ENCODE results near the gene S100A2. TPM values are rescaled to one million over a fixed set of nuclear protein-coding genes. Genes with fewer than 3 reads are reported as not detected.
"Not testable (repeated sequence)": the region's sequence is repeated elsewhere in the genome, so short reads cannot be mapped to it uniquely, and the experiment has no call there.

Gene S100A2
- total RNA-seq, 1 experiment from 2014 or later = 5.3 TPM

DNA sequence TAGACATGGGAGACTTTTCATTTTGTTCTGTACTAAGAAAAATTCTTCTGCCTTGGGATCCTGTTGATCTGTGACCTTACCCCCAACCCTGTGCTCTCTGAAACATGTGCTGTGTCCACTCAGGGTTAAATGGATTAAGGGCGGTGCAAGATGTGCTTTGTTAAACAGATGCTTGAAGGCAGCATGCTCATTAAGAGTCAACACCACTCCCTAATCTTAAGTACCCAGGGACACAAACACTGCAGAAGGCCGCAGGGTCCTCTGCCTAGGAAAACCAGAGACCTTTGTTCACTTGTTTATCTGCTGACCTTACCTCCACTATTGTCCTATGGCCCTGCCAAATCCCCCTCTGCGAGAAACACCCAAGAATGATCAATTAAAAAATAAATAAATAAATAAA lies 17.9 kb upstream of the S100A2 start:
- not testable (repeated sequence) for H3K4me1 ChIP-seq (replicated peaks); H3K27ac ChIP-seq; DNase-seq (ENCODE audit: low read depth in 1 of 2, low spot score in 2 of 2); H3K27me3 ChIP-seq (replicated peaks); H3K36me3 ChIP-seq; H3K4me3 ChIP-seq; H3K9me3 ChIP-seq (replicated peaks)

DNA sequence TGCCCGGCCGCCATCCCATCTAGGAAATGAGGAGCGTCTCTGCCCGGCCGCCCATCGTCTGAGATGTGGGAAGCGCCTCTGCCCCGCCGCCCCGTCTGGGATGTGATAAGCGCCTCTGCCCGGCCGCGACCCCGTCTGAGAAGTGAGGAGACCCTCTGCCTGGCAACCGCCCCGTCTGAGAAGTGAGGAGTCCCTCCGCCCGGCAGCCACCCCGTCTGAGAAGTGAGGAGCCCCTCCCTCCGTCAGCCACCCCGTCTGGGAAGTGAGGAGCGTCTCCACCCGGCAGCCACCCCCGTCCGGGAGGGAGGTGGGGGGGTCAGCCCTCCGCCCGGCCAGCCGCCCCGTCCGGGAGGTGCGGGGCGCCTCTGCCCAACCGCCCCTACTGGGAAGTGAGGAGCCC lies 17.2 kb upstream of the S100A2 start:
- H3K4me3 ChIP-seq; H3K27me3 ChIP-seq (replicated peaks); H3K9me3 ChIP-seq (replicated peaks): not testable (repeated sequence)

DNA sequence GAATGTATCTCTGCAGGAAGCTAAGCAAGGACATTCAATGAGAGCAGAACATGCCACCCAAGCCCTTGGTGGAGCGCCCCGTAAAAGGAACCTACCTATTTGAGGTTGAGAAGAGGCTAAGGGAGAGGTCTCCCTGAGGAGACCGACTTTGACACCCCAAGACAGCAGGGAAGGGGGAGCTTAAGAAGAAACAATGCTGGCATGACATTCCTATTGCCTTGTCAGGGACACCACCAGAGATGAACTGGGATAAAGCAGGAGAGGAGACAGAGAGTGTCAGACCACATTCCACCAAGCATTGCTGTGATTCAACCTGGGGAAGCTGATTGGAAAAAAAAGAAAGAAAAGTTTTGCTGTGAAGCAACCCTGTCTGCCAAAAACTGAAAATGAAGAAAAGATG lies 13.3 kb upstream of the S100A2 start:
- H3K9me3 ChIP-seq (replicated peaks) = no peaks in the 10 kb centered on the region
- H3K36me3 ChIP-seq = no peaks in the 10 kb centered on the region
- no peaks in the 10 kb centered on the region for H3K27me3 ChIP-seq (replicated peaks)
- no peak overlapping the region for H3K4me3 ChIP-seq
- peaks cover 20% of the 10 kb centered on the region for H3K4me1 ChIP-seq (replicated peaks)
- peak overlapping the region; percentile 2; the same call in 1 of the 2 replicates for H3K27ac ChIP-seq
- DNase-seq (ENCODE audit: low read depth in 1 of 2, low spot score in 2 of 2) = no peak

More for the DNA sequence above, 17.2 kb upstream of the S100A2 start:
- not testable (repeated sequence) for H3K36me3 ChIP-seq; DNase-seq (ENCODE audit: low read depth in 1 of 2, low spot score in 2 of 2); H3K27ac ChIP-seq
- H3K4me1 ChIP-seq (replicated peaks) = peaks cover 14% of the 10 kb centered on the region

DNA sequence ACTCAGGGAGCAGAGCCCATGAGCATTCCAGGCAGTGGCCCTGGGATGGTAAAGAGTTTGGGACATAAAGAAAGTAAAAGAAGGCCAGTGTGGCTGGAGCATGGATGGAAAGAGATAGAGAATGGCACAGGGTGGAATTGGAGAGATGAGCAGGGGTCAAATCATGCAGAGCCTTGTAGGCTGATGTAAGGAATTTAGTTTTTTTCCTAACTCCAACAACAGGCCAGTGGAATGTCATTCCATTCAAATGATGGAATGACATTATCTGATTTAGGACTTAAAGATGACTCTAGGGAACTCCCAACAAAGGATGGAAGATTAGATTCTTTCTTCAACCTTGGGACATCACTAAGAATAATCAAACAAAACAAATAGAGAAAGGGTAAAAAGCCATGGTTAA lies 12.8 kb upstream of the S100A2 start:
- DNase-seq (ENCODE audit: low read depth in 1 of 2, low spot score in 2 of 2) = peak in 1 of 2 experiments; percentile 29
- no peaks in the 10 kb centered on the region for H3K9me3 ChIP-seq (replicated peaks)
- no peak overlapping the region for H3K4me3 ChIP-seq
- no peaks in the 10 kb centered on the region for H3K36me3 ChIP-seq
- H3K27ac ChIP-seq = peak overlapping the region; percentile 31; the same call in 1 of the 2 replicates
- no peaks in the 10 kb centered on the region for H3K27me3 ChIP-seq (replicated peaks)
- peaks cover 20% of the 10 kb centered on the region for H3K4me1 ChIP-seq (replicated peaks)

DNA sequence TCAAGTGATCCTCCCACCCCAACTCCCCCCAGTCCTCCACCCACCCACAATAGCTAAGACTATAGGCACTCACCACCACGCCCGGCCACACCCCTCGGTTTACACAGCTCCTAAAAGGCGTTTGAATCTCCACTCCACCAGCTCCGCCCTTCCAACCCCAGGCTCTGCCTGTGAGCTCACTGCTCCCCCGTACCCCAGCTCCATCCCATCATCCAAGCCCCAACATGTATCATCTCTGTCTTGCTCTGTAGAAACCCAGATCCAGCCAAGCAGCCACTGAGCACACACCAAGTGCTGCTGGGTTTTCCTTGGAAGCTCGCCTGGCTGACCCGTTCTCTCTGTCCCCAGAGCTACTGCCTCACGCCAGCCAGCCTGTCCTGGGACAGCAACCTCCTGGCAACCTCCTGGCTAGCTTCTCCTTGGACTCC lies 12.0 kb upstream of the S100A2 start:
- Histone ChIP-seq H3K36me3 (no peaks in the 10 kb centered on the region), H3K4me1 (replicated peaks) (peaks cover 22% of the 10 kb centered on the region), H3K27ac (no peak overlapping the region), H3K4me3 (no peak overlapping the region), H3K9me3 (replicated peaks) (no peaks in the 10 kb centered on the region), H3K27me3 (replicated peaks) (no peaks in the 10 kb centered on the region)
- DNase-seq (ENCODE audit: low read depth in 1 of 2, low spot score in 2 of 2) = no peak

DNA sequence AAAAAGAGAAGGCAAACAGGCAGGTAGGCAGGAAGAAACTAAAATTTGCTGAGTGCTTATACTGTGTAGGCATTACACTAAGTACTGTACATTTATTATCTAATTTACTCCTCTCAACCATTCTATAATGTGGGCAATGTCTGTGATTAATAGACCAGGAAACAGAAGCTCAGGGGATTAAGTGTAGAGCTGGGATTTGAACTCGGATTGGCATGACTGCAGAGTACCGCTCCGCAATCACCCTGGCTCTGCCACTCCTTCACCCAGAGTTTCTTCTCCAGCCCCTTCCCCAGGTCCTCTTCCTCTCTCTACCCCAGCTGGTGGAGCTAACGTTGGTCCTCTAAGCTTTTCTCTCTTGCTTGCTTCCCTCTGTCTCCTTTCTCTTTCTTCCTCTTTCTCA lies 11.5 kb upstream of the S100A2 start:
- H3K9me3 ChIP-seq (replicated peaks) = no peaks in the 10 kb centered on the region
- no peak overlapping the region for H3K4me3 ChIP-seq
- peaks cover 23% of the 10 kb centered on the region for H3K4me1 ChIP-seq (replicated peaks)
- no peaks in the 10 kb centered on the region for H3K36me3 ChIP-seq
- no peaks in the 10 kb centered on the region for H3K27me3 ChIP-seq (replicated peaks)
- no peak overlapping the region for H3K27ac ChIP-seq
- DNase-seq (ENCODE audit: low read depth in 1 of 2, low spot score in 2 of 2) = no peak

DNA sequence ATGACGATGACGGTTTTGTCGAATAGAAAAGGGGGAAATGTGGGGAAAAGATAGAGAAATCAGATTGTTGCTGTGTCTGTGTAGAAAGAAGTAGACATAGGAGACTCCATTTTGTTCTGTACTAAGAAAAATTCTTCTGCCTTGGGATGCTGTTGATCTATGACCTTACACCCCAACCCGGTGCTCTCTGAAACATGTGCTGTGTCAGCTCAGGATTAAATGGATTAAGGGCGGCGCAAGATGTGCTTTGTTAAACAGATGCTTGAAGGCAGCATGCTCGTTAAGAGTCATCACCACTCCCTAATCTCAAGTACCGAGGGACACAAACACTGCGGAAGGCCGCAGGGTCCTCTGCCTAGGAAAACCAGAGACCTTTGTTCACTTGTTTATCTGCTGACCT lies 9.9 kb upstream of the S100A2 start:
- H3K27me3 ChIP-seq (replicated peaks); H3K27ac ChIP-seq; H3K4me3 ChIP-seq; H3K9me3 ChIP-seq (replicated peaks); DNase-seq (ENCODE audit: low read depth in 1 of 2, low spot score in 2 of 2); H3K36me3 ChIP-seq: not testable (repeated sequence)
- H3K4me1 ChIP-seq (replicated peaks) = peaks cover 23% of the 10 kb centered on the region

DNA sequence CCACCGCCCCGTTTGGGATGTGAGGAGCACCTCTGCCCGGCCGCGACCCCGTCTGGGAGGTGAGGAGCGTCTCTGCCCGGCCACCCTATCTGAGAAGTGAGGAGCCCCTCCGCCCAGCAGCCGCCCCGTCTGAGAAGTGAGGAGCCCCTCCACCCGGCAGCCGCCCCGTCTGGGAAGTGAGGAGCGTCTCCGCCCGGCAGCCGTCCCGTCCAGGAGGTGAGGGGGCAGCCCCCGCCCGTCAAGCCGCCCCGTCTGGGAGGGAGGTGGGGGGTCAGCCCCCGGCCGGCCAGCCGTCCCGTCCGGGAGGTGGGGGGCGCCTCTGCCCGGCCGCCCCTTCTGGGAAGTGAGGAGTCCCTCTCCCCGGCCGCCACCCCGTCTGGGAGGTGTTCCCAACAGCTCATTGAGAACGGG lies 9.4 kb upstream of the S100A2 start:
- H3K4me3 ChIP-seq; H3K27ac ChIP-seq; H3K36me3 ChIP-seq; H3K27me3 ChIP-seq (replicated peaks); H3K9me3 ChIP-seq (replicated peaks); DNase-seq (ENCODE audit: low read depth in 1 of 2, low spot score in 2 of 2): not testable (repeated sequence)
- H3K4me1 ChIP-seq (replicated peaks) = peaks cover 23% of the 10 kb centered on the region

DNA sequence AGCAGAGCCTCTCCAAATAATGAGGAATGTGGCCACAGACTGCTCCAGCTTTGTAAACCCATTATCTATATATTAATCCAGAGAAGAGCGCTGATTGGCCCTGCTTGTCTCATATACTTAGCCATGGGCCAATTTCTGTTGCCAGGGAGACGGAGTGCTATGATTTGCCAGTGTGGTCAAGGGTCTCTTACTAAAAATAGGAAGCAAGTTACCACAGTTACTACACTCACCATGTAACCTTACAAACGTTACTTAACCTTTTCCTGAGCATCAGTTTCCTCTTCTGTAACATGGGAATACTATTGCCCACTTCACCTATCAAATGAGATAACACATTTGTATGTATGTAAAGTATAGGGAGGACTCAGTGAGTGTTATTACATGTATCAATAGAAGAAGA lies 7.7 kb upstream of the S100A2 start:
- DNase-seq (ENCODE audit: low read depth in 1 of 2, low spot score in 2 of 2) = no peak
- Histone ChIP-seq H3K36me3 (no peaks in the 10 kb centered on the region), H3K27ac (no peak overlapping the region), H3K4me3 (no peak overlapping the region), H3K4me1 (replicated peaks) (peaks cover 21% of the 10 kb centered on the region), H3K9me3 (replicated peaks) (no peaks in the 10 kb centered on the region), H3K27me3 (replicated peaks) (no peaks in the 10 kb centered on the region)

DNA sequence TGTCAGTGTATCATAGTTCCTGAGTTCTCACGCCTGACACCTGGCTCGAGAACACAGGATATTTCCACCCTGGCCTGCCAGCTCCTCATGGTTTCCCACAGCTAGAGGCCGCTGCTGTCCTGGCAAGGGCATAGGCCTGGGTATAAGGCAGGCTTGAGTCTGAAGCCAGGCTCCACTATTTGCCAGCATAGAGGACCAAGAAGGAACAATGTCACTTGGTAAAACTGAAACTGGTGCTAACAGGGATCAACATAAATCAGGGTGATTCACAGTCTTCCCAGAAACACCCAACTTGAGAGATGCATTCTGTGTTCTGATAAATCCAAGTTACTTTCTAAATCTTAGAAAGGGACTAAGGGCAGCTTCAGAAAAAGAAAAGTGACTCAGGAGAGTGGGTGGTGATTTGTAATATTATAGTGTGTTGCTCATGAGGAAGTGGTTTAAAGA lies 6.9 kb upstream of the S100A2 start:
- H3K4me1 ChIP-seq (replicated peaks) = peaks cover 21% of the 10 kb centered on the region
- peak; percentile 62 to 80 for DNase-seq (ENCODE audit: low read depth in 1 of 2, low spot score in 2 of 2)
- H3K36me3 ChIP-seq = no peaks in the 10 kb centered on the region
- H3K4me3 ChIP-seq = no peak overlapping the region
- H3K27me3 ChIP-seq (replicated peaks) = no peaks in the 10 kb centered on the region
- no peak overlapping the region for H3K27ac ChIP-seq
- no peaks in the 10 kb centered on the region for H3K9me3 ChIP-seq (replicated peaks)

DNA sequence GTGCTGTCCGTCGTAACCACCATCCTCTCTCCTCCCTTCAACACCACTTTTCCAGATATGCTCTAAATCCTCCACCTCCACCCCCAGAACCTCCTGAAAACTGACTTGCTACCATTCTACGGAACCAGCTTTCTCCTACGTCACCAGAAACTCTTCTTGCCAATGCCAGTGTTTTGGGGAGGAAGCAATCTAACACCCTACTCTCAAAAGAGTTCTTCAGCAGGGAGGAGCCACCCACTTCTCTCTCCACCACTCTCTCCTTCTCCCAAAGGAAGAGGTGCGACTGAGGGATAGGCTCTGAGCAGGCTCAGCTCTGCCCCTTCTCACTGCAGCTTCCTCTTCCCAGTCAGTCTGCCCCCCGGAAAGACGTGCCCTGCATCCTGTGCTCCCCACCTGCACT lies 6.1 kb upstream of the S100A2 start:
- DNase-seq (ENCODE audit: low read depth in 1 of 2, low spot score in 2 of 2) = no peak
- 0 out of 2 replicates have a peak, but pooled peaks cover 4% of the 10 kb centered on the region for H3K36me3 ChIP-seq
- no peaks in the 10 kb centered on the region for H3K9me3 ChIP-seq (replicated peaks)
- peaks cover 30% of the 10 kb centered on the region for H3K4me1 ChIP-seq (replicated peaks)
- no peak overlapping the region for H3K27ac ChIP-seq
- no peak overlapping the region for H3K4me3 ChIP-seq
- no peaks in the 10 kb centered on the region for H3K27me3 ChIP-seq (replicated peaks)

DNA sequence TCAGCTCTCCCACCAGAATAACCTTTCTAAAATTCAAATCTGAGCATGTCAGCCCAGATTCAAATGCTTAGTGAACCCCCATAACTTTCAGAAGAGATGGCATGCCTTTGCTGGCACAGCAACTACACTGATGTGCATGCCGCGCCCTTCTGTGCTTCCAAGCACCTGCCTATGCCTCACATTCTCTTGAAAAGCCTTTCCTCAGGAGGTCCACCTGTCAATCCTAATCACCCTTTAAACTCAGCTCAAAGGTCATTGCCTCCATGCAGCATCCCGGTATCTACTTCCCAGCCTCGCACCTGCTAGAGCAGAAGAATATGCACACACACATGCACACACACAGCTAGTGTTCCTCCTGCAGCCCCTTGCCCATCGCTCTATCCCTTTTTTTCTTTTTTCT lies 5.2 kb upstream of the S100A2 start:
- H3K36me3 ChIP-seq = 0 out of 2 replicates have a peak, but pooled peaks cover 4% of the 10 kb centered on the region
- H3K9me3 ChIP-seq (replicated peaks) = no peaks in the 10 kb centered on the region
- H3K27me3 ChIP-seq (replicated peaks) = no peaks in the 10 kb centered on the region
- no peak for DNase-seq (ENCODE audit: low read depth in 1 of 2, low spot score in 2 of 2)
- H3K4me1 ChIP-seq (replicated peaks) = peaks cover 36% of the 10 kb centered on the region
- H3K27ac ChIP-seq = no peak overlapping the region
- H3K4me3 ChIP-seq = no peak overlapping the region

DNA sequence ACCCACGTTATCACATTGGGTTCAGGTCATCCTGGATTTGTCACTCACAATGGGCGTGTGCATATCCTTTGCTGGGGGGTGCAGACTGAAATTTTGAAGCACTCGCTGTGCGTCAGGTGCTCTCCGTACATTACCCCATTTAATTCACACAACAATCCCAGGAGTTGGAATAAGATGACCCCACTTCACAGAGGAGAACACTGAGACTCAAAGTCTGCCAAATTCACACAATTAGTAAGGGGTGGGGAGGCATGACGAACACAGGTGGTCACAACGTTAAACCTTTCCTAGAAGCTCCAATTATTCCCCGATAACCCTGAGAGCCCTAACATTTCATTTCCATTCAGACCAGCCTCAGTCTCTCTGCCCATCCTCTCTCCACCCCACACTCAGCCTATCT lies 3.8 kb upstream of the S100A2 start:
- H3K36me3 ChIP-seq = 0 out of 2 replicates have a peak, but pooled peaks cover 4% of the 10 kb centered on the region
- H3K27ac ChIP-seq = no peak overlapping the region
- H3K4me3 ChIP-seq = no peak overlapping the region
- H3K4me1 ChIP-seq (replicated peaks) = peaks cover 46% of the 10 kb centered on the region
- no peaks in the 10 kb centered on the region for H3K9me3 ChIP-seq (replicated peaks)
- no peak for DNase-seq (ENCODE audit: low read depth in 1 of 2, low spot score in 2 of 2)
- no peaks in the 10 kb centered on the region for H3K27me3 ChIP-seq (replicated peaks)

DNA sequence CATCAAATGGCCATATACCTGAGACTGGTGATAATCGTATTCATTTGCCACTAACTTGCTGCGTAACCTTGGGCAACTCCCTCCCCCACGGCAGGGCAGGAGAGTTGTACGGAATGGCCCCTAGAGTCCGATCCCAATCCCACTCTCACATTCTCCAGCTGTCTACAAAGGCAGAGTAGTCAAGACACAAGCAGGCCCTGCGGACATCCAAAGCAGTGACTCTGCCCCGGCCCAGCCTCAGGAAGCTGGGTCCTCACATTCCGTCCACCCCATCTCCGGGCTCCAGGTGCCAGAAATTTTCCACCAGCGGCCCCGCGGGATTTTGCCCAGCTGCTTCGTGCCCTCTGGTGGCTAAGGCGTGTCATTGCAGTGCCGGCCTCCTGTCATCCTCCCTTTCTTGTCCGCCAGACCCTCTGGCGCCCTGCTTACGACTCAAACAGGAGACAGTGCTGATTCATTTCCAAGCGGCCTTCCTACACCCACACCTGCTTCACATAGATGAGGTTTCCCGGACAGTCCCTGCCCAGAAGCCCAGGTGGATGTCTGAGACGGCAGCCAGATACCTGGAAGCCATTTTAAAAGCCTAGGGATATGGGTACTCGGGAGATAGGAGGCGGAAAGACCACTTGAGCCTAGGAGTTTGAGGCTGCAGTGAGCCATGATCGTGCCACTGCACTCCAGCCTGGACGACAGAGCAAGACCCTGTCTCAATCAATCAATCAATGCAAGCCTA lies 2.9 kb upstream of the S100A2 start:
- H3K36me3 ChIP-seq = 0 out of 2 replicates have a peak, but pooled peaks cover 4% of the 10 kb centered on the region
- peak; percentile 92 for DNase-seq (ENCODE audit: low read depth in 1 of 2, low spot score in 2 of 2)
- H3K4me3 ChIP-seq = no peak overlapping the region
- no peaks in the 10 kb centered on the region for H3K27me3 ChIP-seq (replicated peaks)
- no peaks in the 10 kb centered on the region for H3K9me3 ChIP-seq (replicated peaks)
- H3K27ac ChIP-seq = peak overlapping the region; percentile 99
- H3K4me1 ChIP-seq (replicated peaks) = peaks cover 46% of the 10 kb centered on the region
